Fibroblast of villous mesenchyme (primary cell): ENCODE data around the gene THEMIS. TPM values are rescaled to one million over a fixed set of nuclear protein-coding genes. Genes with fewer than 3 reads are reported as not detected.
A peak's percentile ranks its signal among the peaks of the same experiment; 100 is the strongest.

Experiments
- DNase-seq: peaks from one replicate; pipeline ENCODE4 v3.0.0-alpha.2; 2010; ENCODE audit warnings: low read depth
- H3K4me3 ChIP-seq: 2 replicates; pipeline ENCODE4 v1.5.1; 2011; ENCODE audit warnings: low read depth, mild to moderate bottlenecking, low read length
- total RNA-seq: library from RNA; depleted of rRNA; stranded (reverse); fragments of >200 nt; gene quantifications from 2 replicates; pipeline ENCODE4 v1.2.3, GENCODE V29; 2012
- TF ChIP-seq, protein P1 (sequence below): IDR thresholded peaks from 2 replicates; pipeline ENCODE4 v1.5.1; 2012; ENCODE audit warnings: low read depth, mild to moderate bottlenecking, low read length; ENCODE audit not compliant: insufficient read depth

Gene THEMIS
- total RNA-seq, 1 donor = under 0.01 TPM

DNA sequence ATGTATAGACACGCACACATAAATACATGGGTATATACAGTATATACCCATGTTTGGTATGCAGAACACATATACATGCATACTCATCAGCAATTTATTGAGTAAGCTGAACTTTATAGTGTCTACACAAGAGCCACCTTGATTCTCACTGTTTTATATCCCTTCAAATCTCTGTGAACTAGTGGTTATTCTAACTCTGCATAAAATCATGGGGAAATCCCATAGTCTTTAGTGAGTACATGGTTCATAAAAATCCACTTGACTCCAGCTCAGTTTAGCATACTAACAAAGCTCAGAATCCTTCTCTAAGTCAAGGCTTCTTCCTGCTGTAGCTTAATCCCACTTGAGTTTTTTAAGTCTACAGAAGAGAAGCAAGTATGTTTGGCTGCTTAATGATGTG lies 104.1 kb downstream of the THEMIS start:
- TF ChIP-seq, protein P1, sequence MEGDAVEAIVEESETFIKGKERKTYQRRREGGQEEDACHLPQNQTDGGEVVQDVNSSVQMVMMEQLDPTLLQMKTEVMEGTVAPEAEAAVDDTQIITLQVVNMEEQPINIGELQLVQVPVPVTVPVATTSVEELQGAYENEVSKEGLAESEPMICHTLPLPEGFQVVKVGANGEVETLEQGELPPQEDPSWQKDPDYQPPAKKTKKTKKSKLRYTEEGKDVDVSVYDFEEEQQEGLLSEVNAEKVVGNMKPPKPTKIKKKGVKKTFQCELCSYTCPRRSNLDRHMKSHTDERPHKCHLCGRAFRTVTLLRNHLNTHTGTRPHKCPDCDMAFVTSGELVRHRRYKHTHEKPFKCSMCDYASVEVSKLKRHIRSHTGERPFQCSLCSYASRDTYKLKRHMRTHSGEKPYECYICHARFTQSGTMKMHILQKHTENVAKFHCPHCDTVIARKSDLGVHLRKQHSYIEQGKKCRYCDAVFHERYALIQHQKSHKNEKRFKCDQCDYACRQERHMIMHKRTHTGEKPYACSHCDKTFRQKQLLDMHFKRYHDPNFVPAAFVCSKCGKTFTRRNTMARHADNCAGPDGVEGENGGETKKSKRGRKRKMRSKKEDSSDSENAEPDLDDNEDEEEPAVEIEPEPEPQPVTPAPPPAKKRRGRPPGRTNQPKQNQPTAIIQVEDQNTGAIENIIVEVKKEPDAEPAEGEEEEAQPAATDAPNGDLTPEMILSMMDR = no peak
- no peak for DNase-seq
- H3K4me3 ChIP-seq = no peak overlapping the region

DNA sequence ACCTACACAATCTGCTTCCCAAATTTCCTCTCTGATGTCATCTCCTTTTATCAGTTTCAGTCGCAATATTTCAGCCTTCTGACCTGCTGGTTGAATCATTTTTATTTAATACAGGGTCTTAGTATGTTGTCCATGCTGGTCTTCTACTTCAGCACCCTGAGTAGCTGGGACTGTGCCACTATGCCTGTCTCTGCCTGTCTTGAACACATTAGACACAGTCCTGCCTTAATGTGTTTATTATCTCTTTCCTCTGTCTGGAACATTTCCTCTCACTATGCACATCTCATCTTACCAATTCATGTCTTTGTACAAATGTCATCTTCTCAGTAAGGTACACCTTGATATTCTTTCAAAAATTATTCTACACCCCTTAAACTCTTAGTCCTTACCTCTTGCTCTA lies 106.5 kb downstream of the THEMIS start:
- H3K4me3 ChIP-seq = no peak overlapping the region
- no peak for DNase-seq
- TF ChIP-seq, protein P1 = no peak

DNA sequence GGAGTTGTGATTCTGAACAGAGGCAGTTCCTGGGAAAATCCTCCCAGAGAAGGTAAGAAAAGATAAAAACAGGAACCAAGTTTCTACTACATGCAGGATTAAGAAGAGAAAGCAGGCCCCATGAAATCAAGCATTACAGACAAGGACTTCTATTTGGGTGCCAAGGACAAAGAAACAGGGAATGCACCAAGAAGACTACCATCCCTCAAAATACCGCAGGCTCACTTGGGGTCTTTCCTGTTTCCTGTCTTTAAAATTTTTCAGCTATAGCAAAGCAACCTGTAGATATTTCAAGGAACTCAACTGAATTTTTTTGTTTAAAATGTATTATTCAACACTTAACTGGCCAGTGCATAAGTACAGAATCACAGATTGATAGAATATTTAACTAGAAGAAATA lies 107.5 kb downstream of the THEMIS start:
- no peak for DNase-seq
- no peak overlapping the region for H3K4me3 ChIP-seq
- TF ChIP-seq, protein P1 = no peak

DNA sequence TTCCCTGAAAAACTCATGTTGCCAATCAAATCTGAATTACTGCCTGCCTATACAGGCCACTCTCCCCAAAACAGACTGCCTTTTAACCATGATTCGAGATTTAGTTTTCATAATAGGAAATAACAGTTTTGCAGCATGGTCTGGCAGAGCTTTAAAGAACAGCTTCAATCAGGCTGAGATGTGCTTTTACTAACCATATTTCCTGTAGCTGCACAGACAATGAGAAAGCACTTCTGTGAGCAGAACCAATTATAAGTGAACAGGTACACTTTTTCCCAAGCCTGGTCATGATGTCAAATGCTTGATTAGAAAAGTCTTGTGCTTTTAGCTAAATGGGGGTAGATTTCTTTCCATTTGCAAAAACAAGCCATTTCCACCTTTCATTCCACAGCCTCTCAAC lies 108.2 kb downstream of the THEMIS start:
- H3K4me3 ChIP-seq = no peak overlapping the region
- TF ChIP-seq, protein P1 = no peak
- DNase-seq = no peak

DNA sequence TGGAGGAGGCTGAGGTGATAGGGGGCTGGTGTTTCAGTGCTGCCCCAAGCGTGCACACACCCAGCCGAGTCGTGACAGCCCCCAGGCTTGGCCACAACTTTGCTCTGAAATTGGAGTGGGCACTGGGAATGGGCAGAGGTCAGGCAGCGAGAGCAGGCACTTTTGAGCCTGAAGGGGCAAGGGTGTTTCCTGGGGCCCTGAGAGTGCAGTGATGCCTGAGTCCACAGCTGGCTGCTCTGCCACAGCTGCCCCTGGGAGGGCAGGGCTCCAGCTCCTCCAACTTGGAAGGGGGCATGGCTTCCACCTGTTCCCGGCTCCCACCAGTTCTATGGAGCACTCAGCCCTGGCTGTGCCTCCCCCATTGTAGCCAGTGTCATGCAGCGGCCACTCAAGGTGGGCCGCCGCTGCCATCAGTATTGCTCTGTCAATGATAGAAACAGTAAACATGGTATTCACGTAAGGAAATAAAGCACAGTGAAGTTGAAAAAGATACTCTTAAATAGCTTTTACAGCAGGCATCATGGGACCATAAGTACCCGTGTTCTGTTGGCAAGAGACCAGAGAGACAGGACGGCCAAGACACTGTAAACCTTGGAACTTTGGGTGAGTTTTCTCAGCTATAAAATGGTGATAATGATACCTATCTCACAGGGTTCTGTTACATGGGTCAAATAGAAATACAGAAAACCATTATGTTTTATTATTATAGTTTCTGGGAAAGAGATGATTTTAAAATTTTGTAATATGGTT lies 108.9 kb downstream of the THEMIS start:
- no peak overlapping the region for H3K4me3 ChIP-seq
- TF ChIP-seq, protein P1 = no peak
- no peak for DNase-seq

DNA sequence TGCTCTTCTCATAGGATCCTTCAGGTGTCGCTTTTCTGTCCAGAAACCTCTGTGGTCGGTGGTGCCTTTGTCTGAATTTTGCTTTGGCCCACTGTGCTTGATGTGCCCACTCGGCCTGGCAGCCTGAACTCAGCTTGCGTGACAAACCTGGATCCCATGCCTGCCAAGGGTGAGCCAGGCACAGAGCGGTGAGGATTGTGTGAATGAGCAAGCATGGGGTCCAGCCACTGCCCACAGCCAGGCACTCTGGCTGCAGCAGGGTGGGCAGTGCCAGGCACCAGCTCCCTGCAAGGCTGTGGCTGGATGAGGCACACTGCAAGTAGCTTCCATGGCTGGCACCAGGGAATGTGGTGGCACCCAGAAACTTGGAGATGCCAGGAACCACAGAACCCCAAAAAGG lies 110.3 kb downstream of the THEMIS start:
- H3K4me3 ChIP-seq = no peak overlapping the region
- DNase-seq = no peak
- TF ChIP-seq, protein P1 = no peak

DNA sequence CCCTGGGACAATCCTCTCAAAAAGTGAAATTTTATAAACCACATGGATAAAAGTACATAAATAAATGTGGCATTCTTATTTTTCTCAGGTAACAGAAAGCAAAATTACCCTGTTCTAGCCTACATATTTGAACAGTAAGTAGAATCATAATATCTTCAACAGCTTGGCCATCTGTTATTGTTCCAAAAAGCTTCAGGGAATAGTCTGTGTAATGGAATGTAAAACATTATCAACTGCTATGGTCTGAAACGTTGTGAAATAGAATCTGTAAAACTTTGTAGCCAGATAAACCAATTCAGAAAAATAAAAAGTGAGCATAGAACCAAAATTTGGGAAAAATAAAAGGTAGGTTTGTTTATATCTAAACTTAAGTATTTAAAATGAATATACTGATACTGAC lies 114.7 kb downstream of the THEMIS start:
- DNase-seq = peak; percentile 45
- H3K4me3 ChIP-seq = no peak overlapping the region
- TF ChIP-seq, protein P1 = no peak
